ENCODE measurements around the gene COX11.

GRCh38 chr17:54956791-54957190 is 11.7 kb downstream of the COX11 start:
- no peak for TF ChIP-seq ASH2L (IDR thresholded peaks at IDR 0.05; ENCODE audit: low read length)
- TF ChIP-seq CTCF (IDR thresholded peaks at IDR 0.05; ENCODE audit: control extremely low read depth in 1 of 3, insufficient read depth in 1 of 3, low read depth in 1 of 3, low read length in 3 of 3) = no peak
- no peak for TF ChIP-seq RNF2 (IDR thresholded peaks at IDR 0.05; ENCODE audit: borderline replicate concordance, low read depth, low read length, missing control alignments, poor library complexity, severe bottlenecking)
- TF ChIP-seq TAF1 (IDR thresholded peaks at IDR 0.05; ENCODE audit: low read depth, low read length) = no peak
- TF ChIP-seq POLR2A (IDR thresholded peaks at IDR 0.05; ENCODE audit: control extremely low read depth in 1 of 2, low read depth in 2 of 2, low read length in 2 of 2) = no peak

Measured in H1 (cell line).